Astrocyte (in vitro differentiated cells and primary cell): ENCODE results near the gene PDZD11.

ENCODE experiments used
- CTCF ChIP-seq: IDR thresholded peaks from 2 replicates; pipeline ENCODE4 v1.5.1; 2011; ENCODE audit warnings: low read depth, mild to moderate bottlenecking, inconsistent platforms, low read length, moderate library complexity; ENCODE audit not compliant: insufficient read depth
- EZH2 ChIP-seq: IDR thresholded peaks from 2 replicates; pipeline ENCODE4 v1.6.1; 2012; ENCODE audit warnings: mild to moderate bottlenecking, low read length, inconsistent platforms; ENCODE audit not compliant: insufficient read depth

DNA sequence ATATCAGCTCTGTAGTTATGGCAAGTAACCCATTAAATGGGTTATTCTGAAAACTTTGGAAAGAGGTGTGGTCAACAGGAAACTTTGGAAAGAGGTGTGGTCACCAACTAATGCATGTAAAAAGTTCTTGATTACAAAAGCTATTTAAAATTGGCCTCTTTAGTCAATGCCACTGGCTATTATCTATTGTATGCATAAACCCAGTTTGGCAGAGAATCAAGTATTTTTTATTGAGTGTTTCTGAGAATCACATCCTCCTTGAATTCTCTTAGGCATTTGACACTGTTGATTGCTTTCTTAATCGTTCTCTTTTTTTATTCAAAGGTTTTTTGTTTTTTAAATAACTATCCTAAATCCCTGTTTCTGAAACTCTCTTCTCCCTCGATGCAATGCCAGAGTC lies 37.2 kb downstream of the PDZD11 start:
- no peak for TF ChIP-seq CTCF
- TF ChIP-seq EZH2, result no peak
